AG08395 (cell line): ENCODE measurements around the gene ADK.
A peak's percentile ranks its signal among the peaks of the same experiment; 100 is the strongest.
"Not testable (repeated sequence)": the region's sequence is repeated elsewhere in the genome, so short reads cannot be mapped to it uniquely, and the experiment has no call there.

Experiments used
- DNase-seq: peaks from one replicate; pipeline ENCODE4 v3.0.0; 2012; ENCODE audit warnings: mixed read lengths, low spot score

The ADK gene

GRCh38 chr10:74425456-74426001, 274.5 kb downstream of the ADK start:
- no peak for DNase-seq

- DNase-seq, result no peak
Observed at GRCh38 chr10:74431816-74432215, 280.8 kb downstream of the ADK start.

GRCh38 chr10:74432841-74433594, 282.0 kb downstream of the ADK start:
- DNase-seq, result peak; percentile 48

GRCh38 chr10:74433595-74433956, 282.6 kb downstream of the ADK start:
- DNase-seq, result no peak

GRCh38 chr10:74433993-74434392, 283.0 kb downstream of the ADK start:
- no peak for DNase-seq

- no peak for DNase-seq
Observed at GRCh38 chr10:74434547-74434946, 283.5 kb downstream of the ADK start.

GRCh38 chr10:74436523-74437170, 285.6 kb downstream of the ADK start:
- no peak for DNase-seq

- DNase-seq, result peak; percentile 53
Observed at GRCh38 chr10:74437822-74438221, 286.8 kb downstream of the ADK start.

- DNase-seq, result no peak
Observed at GRCh38 chr10:74439213-74439612, 288.2 kb downstream of the ADK start.

- no peak for DNase-seq
Observed at GRCh38 chr10:74445493-74445892, 294.5 kb downstream of the ADK start.

- no peak for DNase-seq
Observed at GRCh38 chr10:74450602-74451001, 299.6 kb downstream of the ADK start.

GRCh38 chr10:74451127-74451829, 300.3 kb downstream of the ADK start:
- no peak for DNase-seq

GRCh38 chr10:74453169-74453568, 302.1 kb downstream of the ADK start:
- DNase-seq, result no peak

GRCh38 chr10:74457478-74457877, 306.5 kb downstream of the ADK start:
- DNase-seq, result not testable (repeated sequence)

- DNase-seq, result peak; percentile 2
Observed at GRCh38 chr10:74460812-74461211, 309.8 kb downstream of the ADK start.

GRCh38 chr10:74474022-74474713, 323.1 kb downstream of the ADK start:
- no peak for DNase-seq

- DNase-seq, result not testable (repeated sequence)
Observed at GRCh38 chr10:74476162-74476706, 325.2 kb downstream of the ADK start.

- DNase-seq, result no peak
Observed at GRCh38 chr10:74480778-74481177, 329.8 kb downstream of the ADK start.

- DNase-seq, result no peak
Observed at GRCh38 chr10:74483356-74483755, 332.3 kb downstream of the ADK start.

GRCh38 chr10:74485283-74485682, 334.3 kb downstream of the ADK start:
- DNase-seq, result no peak

- no peak for DNase-seq
Observed at GRCh38 chr10:74486659-74487058, 335.6 kb downstream of the ADK start.

- no peak for DNase-seq
Observed at GRCh38 chr10:74488907-74489306, 337.9 kb downstream of the ADK start.
